Measurements from ENCODE around the gene ZNF587B.
"Not testable (repeated sequence)": the region's sequence is repeated elsewhere in the genome, so short reads cannot be mapped to it uniquely, and the experiment has no call there.

ZNF587B gene

DNA sequence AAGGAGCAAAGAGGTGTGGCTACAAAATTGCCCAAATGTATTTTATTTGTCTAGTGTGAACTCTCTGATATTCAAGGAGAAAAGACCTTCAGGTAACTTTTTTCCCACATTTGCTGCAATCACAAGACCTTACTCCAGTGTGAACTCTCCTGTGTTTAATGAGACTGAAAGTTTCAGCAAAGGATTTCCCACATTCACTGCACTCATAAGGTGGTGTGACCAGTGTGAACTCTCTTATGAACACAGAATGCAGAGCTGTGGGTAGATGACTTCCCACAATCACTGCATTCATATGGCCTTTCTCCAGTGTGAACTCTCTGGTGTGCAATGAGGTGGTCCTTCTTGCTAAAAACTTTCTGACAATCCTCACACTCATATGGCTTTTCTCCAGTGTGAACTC, 42.4 kb downstream of the ZNF587B start:
- no peak for DNase-seq

DNA sequence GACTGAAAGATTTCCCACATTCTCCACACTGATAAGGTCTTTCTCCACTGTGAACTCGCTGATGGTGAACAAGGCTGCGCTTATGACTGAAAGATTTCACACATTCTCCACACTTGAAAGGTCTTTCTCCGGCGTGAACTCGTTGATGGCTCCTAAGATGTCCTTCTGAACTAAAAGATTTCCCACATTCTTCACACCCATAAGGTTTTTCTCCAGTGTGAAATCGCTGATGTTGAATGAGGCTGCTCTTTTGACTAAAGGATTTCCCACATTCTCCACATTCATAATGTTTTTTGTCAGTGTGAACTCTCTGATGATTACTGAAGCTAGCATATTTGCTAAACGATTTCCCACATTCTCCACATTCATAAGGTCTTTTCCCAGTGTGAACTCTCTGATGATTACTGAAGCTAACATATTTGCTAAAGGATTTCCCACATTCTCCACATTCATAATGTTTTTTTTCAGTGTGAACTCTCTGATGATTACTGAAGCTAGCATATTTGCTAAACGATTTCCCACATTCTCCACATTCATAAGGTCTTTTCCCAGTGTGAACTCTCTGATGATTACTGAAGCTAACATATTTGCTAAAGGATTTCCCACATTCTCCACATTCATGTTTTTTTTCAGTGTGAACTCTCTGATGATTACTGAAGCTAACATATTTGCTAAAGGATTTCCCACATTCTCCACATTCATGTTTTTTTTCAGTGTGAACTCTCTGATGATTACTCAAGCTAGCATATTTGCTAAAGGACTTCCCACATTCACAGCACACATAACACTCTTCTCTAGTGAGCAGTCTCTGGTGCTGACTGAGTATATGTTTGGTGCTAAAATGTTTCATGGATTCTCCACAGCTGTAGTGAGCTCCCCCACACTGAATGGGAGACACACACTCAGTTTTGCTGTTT, 44.0 kb downstream of the ZNF587B start:
- DNase-seq, result not testable (repeated sequence)

DNA sequence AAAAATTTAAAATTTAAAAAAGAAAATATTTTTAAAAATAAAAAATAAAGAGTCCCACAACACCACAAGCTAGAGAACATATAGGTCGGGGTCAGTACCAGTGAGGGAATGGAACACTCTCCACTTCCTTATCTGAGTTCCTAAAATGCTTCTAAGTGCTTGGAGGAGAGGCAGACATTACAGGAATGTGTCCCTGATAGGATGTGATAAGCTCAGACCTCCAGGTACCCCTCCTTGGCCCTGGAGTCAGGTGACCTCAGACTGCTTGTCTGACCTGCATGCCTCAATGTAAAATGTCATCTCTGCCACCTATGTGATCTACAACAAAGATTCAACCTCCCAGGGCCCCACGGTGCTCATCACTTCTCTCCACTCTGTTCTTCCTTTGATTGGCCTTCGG, 55.9 kb downstream of the ZNF587B start:
- DNase-seq, result no peak

DNA sequence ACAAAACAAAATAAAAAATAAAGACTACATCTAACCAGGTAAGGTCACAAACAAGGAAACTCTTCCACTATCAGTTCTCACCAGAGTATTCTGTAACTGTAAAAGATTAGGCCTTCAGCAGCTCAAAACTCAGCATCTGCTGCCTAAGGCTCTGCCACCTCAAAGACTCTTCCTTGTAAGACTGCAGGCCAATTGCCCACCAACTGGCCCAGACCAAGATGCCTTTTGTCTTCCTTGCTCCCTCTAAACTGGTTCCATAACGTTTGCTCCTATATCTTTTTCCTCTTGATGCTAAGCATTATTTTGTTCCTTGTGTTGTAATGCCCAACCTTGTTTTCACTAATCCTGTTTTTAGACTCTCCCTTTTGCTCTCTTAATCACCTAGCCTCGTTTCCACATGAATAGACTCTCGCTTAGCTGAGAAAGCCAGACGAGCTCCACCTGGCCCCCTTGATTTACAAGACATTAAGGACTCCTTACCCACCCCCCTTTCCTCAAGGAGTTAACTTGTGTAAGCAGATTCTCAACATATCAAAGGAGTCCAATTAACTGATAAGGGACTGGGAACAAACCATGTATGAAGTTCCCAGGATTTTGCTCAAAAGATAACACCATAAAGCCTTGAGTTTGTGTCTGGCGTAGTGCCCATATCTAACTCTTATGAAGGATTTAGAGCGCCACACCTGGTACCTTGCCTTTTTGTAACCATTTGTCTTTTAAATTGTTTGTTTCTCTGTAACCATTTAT, 57.3 kb downstream of the ZNF587B start:
- no peak for DNase-seq

DNA sequence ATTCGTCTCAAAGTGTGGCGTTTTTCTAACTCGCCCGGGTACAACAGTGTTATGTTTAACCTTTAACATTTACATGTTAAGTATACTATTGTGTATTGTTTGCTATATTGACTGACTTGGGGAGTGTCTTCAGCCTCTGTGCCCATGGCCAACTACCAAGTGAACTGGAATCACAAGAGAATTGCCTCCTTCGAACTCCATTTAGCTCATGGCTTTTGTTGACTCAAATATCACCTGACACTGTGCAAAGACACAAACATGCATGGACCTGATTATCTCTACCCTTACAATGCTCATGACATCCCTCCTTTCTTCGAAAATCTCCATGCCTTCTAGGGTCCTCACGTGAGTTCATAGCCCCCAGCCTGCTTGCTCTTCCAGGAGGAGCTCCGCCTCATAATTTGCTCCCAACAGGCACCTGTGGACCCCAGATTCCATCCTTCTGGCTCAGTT, 58.0 kb downstream of the ZNF587B start:
- DNase-seq, result no peak

DNA sequence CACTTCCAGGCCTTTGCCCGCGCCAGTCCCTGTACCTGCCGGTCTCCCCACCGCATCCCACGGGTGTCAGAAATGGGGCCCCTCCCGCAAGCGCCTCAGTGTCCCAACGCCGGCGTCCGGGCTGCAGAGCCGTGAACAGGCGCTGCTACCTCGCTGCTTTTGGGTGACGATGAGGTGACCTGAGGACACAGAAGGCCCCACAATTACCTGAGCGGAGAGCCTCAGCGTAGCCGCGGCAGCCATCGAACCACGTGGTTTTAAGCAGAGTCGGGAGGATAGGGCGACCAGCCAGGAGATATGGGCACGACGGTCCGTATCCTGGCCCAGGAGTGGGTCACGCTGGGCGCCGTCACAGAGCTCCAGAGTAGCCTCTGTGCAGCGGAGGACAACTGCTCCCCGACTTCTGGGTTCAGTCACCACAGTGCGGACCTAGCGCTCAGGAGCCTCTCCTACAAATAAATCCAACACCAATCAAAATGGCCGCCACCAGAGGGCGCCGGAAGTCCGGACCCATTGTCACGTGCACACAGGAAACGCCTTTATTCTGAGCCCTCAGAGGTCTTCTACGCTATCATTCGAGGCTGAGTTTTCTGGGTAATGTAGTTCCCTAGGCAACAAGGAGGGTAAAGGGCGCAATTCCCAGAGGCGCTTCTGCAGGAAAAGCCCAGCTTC, 58.6 kb downstream of the ZNF587B start, which contains the start of gene ZNF814:
Gene ZNF814, minus strand, starts transcription at position 478 of the 672 bp plus-strand sequence. Its CDS starts 235 bp downstream, at position 243.
- peak; percentile 83 for DNase-seq

DNA sequence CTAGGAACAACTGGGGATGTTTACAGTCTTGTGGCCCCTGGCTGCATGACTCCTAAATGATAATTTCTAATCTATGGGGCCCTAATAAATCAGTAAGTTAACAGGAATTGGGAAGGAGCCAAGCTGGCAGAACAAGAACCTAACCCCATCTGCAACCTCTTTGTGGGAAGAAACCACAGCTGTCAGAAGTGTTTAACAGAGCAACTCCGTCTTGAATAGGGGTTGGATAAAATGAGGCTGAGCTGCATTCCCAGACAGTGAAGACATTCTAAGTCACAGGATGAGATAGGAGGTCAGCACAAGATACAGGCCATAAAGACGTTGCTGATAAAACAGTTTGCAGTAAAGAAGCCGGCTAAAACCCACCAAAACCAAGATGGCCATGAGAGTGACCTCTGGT, 60.6 kb downstream of the ZNF587B start:
- DNase-seq, result not testable (repeated sequence)
